ENCODE measurements around the gene SEMA4B. TPM values are rescaled to one million over a fixed set of nuclear protein-coding genes. Genes with fewer than 3 reads are reported as not detected.

The SEMA4B gene
- polyA plus RNA-seq, 1 donor (not counting 4 experiments of a cell fraction or from before 2014, with no cell fraction given) = 58.7 TPM

DNA sequence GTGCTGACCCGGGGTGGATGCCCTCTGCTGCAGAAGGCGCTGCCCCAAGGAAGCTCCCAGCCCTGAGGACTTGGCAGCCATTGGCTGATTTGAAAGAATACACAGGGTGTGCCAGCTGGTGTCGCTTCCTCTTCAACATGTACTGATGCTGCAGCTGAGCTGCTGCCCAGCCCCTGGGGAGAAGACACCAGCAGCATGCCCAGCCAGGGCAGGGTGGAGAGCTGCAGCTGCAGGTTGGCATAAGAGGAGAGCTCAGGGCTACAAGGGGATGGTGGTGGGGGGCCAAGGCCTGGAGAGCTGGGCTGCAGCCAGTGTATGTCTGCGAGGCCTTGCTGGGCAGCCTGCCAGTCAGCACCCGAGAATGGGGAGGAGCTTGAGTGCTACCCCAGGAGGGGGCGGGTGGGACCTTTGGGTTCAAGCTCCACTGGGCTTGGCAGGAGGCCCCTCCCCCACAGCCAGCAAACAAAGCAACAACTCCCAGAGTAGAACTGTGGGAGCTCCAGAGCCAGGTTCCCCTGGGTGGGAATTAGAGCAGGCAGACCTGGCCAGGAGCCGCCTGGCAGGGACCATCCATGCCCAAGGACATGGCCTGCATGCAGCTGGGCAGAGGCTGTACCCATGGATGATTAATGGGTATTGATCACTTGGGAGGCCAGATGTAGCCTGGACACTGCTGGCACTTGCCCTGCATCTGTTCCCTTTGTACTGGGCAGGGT lies 9.2 kb upstream of the SEMA4B start:
- peaks cover 0 to 3% of the 10 kb centered on the region in 2 experiments for H3K36me3 ChIP-seq (ENCODE audit: control insufficient read depth in 2 of 2, extremely low read depth in 1 of 2, insufficient read depth in 2 of 2, low read length in 2 of 2)
- H3K4me3 ChIP-seq (ENCODE audit: control insufficient read depth in 2 of 3, extremely low read depth in 1 of 3, insufficient read depth in 2 of 3, low read depth in 1 of 3, low read length in 3 of 3) = peak overlapping the region in 1 of 3 experiments; percentile 32
- FAIRE-seq (no peak), DNase-seq (ENCODE audit: low read depth, low spot score) (no peak)
- H3K9ac ChIP-seq (ENCODE audit: control insufficient read depth, extremely low read depth, insufficient read depth, low read length) = peak overlapping the region; percentile 67
- H3K27ac ChIP-seq (ENCODE audit: control insufficient read depth, insufficient read depth, low read length) = peak overlapping the region; percentile 86
- H3K9me1 ChIP-seq (ENCODE audit: control insufficient read depth, extremely low read depth, insufficient read depth, low read length) = peaks cover 2% of the 10 kb centered on the region
- H4K20me1 ChIP-seq (ENCODE audit: control insufficient read depth, extremely low read depth, insufficient read depth, low read length) = no peaks in the 10 kb centered on the region
- no peak for TF ChIP-seq EZH2 (IDR thresholded peaks at IDR 0.05; ENCODE audit: low read length)
- TF ChIP-seq, protein P1, sequence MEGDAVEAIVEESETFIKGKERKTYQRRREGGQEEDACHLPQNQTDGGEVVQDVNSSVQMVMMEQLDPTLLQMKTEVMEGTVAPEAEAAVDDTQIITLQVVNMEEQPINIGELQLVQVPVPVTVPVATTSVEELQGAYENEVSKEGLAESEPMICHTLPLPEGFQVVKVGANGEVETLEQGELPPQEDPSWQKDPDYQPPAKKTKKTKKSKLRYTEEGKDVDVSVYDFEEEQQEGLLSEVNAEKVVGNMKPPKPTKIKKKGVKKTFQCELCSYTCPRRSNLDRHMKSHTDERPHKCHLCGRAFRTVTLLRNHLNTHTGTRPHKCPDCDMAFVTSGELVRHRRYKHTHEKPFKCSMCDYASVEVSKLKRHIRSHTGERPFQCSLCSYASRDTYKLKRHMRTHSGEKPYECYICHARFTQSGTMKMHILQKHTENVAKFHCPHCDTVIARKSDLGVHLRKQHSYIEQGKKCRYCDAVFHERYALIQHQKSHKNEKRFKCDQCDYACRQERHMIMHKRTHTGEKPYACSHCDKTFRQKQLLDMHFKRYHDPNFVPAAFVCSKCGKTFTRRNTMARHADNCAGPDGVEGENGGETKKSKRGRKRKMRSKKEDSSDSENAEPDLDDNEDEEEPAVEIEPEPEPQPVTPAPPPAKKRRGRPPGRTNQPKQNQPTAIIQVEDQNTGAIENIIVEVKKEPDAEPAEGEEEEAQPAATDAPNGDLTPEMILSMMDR (optimal IDR thresholded peaks at IDR 0.05 in 1 of 3, IDR thresholded peaks at IDR 0.05 in 1 of 3, conservative IDR thresholded peaks at IDR 0.05 in 1 of 3; ENCODE audit: extremely low read depth in 1 of 3, insufficient read depth in 2 of 3, low read length in 3 of 3) = peak in 1 of 3 experiments; percentile 28
- dilution Hi-C loops (cut with MboI; ENCODE audit: extremely low pct_ligation_motif_present, low sequenced_read_pairs) = no loop called here
- H2AFZ ChIP-seq (ENCODE audit: control insufficient read depth, low read length) = no peak overlapping the region
- H3K9me3 ChIP-seq (ENCODE audit: control insufficient read depth, low read depth, low read length) = no peaks in the 10 kb centered on the region
- H3K4me2 ChIP-seq (ENCODE audit: control insufficient read depth, extremely low read depth, insufficient read depth, low read depth, low read length) = peak overlapping the region; percentile 81
- H3K27me3 ChIP-seq (ENCODE audit: control insufficient read depth, extremely low read depth, insufficient read depth, low read length) = no peaks in the 10 kb centered on the region
- H3K4me1 ChIP-seq (ENCODE audit: control insufficient read depth, extremely low read depth, insufficient read depth, low read length) = peaks cover 57% of the 10 kb centered on the region
- H3K79me2 ChIP-seq (ENCODE audit: control insufficient read depth, insufficient read depth, low read length) = peaks cover 50% of the 10 kb centered on the region

DNA sequence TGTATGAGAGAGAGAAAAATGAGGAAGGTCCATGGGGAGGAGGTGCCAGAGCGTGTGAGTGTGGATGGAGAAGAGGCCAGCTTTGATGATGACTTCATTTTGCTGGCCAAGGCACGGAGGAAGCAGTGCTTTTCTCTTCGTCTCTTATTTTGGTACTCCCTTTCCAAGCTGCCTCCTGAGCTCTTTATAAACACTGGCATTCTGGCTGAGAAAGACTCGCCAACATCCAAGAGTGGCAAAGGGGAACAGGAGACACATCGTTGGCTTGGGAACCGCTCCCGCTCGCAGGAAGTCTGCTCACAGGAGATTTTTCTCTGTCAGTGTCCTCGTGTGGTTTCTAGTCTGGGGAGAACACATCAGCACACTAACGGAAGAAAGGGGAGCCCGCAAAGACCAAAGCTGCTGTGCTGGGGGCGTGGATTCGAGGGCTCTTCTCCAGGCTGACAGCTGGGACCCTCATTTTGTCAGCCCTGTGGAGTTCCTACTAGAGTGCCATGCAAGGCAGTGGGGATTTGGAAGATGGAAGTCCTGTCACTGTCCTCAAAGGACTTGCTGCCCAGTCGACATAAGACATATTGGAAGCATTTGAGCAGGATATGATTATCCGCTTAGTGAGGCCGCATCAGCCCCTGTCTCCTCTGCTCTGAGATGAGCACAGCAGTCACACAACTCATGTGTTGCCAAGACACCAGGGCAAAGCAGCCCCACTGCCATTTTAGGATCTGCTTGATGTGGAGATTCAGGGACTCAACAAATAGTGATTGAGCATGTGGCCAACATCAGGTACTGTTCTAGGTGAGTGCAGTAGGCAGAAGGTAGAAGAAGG lies 8.0 kb upstream of the SEMA4B start:
- Histone ChIP-seq H3K27me3 (ENCODE audit: control insufficient read depth, extremely low read depth, insufficient read depth, low read length) (no peaks in the 10 kb centered on the region), H3K9ac (ENCODE audit: control insufficient read depth, extremely low read depth, insufficient read depth, low read length) (peak overlapping the region; percentile 50), H3K9me1 (ENCODE audit: control insufficient read depth, extremely low read depth, insufficient read depth, low read length) (peaks cover 2% of the 10 kb centered on the region), H3K4me1 (ENCODE audit: control insufficient read depth, extremely low read depth, insufficient read depth, low read length) (peaks cover 53% of the 10 kb centered on the region), H3K9me3 (ENCODE audit: control insufficient read depth, low read depth, low read length) (no peaks in the 10 kb centered on the region), H3K79me2 (ENCODE audit: control insufficient read depth, insufficient read depth, low read length) (peaks cover 41% of the 10 kb centered on the region), H3K27ac (ENCODE audit: control insufficient read depth, insufficient read depth, low read length) (peak overlapping the region; percentile 86), H3K36me3 (ENCODE audit: control insufficient read depth in 2 of 2, extremely low read depth in 1 of 2, insufficient read depth in 2 of 2, low read length in 2 of 2) (peaks cover 0 to 3% of the 10 kb centered on the region in 2 experiments), H4K20me1 (ENCODE audit: control insufficient read depth, extremely low read depth, insufficient read depth, low read length) (no peaks in the 10 kb centered on the region), H3K4me3 (ENCODE audit: control insufficient read depth in 2 of 3, extremely low read depth in 1 of 3, insufficient read depth in 2 of 3, low read depth in 1 of 3, low read length in 3 of 3) (peak overlapping the region in 1 of 3 experiments; percentile 27), H3K4me2 (ENCODE audit: control insufficient read depth, extremely low read depth, insufficient read depth, low read depth, low read length) (peak overlapping the region; percentile 74), H2AFZ (ENCODE audit: control insufficient read depth, low read length) (peak overlapping the region; percentile 49)
- no peak for DNase-seq (ENCODE audit: low read depth, low spot score)
- dilution Hi-C loops (cut with MboI; ENCODE audit: extremely low pct_ligation_motif_present, low sequenced_read_pairs) = no loop called here
- TF ChIP-seq, protein P1 (optimal IDR thresholded peaks at IDR 0.05 in 1 of 3, IDR thresholded peaks at IDR 0.05 in 1 of 3, conservative IDR thresholded peaks at IDR 0.05 in 1 of 3; ENCODE audit: extremely low read depth in 1 of 3, insufficient read depth in 2 of 3, low read length in 3 of 3) = no peak
- TF ChIP-seq EZH2 (IDR thresholded peaks at IDR 0.05; ENCODE audit: low read length) = no peak
- FAIRE-seq = no peak

Data from keratinocyte (primary cell).